BJ (cell line): ENCODE data around the gene SPTBN4. TPM values are rescaled to one million over a fixed set of nuclear protein-coding genes. Genes with fewer than 3 reads are reported as not detected.
"Not testable (repeated sequence)": the region's sequence is repeated elsewhere in the genome, so short reads cannot be mapped to it uniquely, and the experiment has no call there.

ENCODE experiments used
- CTCF ChIA-PET: fragments of 350-600 bp; formaldehyde crosslinking; extraction: SDS; loops from one replicate; lab custom pipeline; 2021; ENCODE audit warnings: antibody characterized with exemption, inconsistent platforms; lab: Yijun Ruan, JAX
- POLR2A ChIA-PET: fragments of 300-600 bp; sonication (Branson Sonifier 250); formaldehyde crosslinking; extraction: SDS; loops from one replicate; lab custom pipeline; 2021; ENCODE audit warnings: antibody characterized with exemption; lab: Charles Lee
- DNase-seq: peaks from one replicate; pipeline ENCODE4 v3.0.0-alpha.2; 2011; ENCODE audit warnings: low read depth
- H3K27me3 ChIP-seq: 2 replicates; pipeline ENCODE4 v1.6.0; 2011; ENCODE audit warnings: low read length; ENCODE audit not compliant: control insufficient read depth, insufficient read depth
- H3K36me3 ChIP-seq: 2 replicates; pipeline ENCODE4 v1.5.1; 2011; ENCODE audit warnings: low read length; ENCODE audit not compliant: control insufficient read depth, insufficient read depth
- H3K4me3 ChIP-seq: 2 replicates; pipeline ENCODE4 v1.5.1; 2011; ENCODE audit warnings: low read depth, mild to moderate bottlenecking, control low read depth, low read length
- polyA plus RNA-seq: library from polyadenylated mRNA; depleted of rRNA; stranded (reverse); fragments of >200 nt; gene quantifications from 2 replicates; pipeline ENCODE4 v1.2.3, GENCODE V29; 2011
- TF ChIP-seq, protein P1 (sequence below): IDR thresholded peaks from 2 replicates; pipeline ENCODE4 v1.5.1; 2011; ENCODE audit warnings: low read depth, mild to moderate bottlenecking, control low read depth, inconsistent platforms, low read length, moderate library complexity; ENCODE audit not compliant: insufficient read depth

SPTBN4 gene
- polyA plus RNA-seq, 1 experiment: 0.93 TPM

DNA sequence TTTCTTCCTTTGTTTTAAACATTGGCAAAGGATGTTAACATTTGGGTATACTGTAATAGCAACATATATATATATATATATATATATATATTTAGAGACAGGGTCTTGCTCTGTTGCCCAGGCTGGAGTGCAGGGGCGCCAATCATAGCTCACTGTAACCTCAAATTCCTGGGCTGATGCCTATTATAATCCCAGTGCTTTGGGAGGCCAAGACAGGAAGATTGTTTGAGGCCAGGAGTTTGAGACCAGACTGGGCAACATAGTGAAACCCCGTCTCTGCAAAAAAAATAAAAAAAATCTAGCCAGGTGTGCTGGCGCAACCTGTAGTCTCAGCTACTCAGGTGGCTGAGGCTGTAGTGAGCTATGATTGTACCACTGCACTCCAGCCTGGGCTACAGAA is 6.6 kb upstream of the SPTBN4 start:
- CTCF ChIA-PET: interaction anchor here (6.2 kb wide), 1 partner anchor 141 kb away, joined by 50 read pairs; the partner anchor contains the start of gene LTBP4
- POLR2A ChIA-PET: no interaction called here

DNA sequence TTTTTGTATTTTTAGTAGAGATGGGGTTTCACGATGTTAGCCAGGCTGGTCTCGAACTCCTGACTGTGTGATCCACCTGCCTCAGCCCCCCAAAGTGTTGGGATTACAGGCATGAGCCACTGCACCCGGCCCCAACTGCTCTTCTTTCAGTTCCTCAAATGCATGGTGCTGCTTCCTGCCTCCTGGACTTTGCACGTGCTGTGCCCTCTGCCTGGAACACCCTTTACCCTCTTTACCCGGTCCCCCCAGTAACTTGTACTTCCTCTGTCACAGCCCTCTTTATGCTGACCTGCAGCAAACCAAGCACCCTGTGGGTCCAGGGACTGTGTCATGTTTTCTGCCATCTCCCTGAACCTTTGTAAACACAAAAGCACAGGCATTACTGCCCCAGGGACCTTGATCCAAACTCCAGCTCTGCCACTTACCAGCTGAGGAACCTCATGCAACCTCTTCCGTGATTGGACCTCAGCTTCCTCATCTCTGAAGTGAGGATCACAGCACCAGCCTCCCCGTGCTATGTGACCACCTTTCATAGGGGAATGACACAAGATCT is 5.1 kb upstream of the SPTBN4 start:
- Histone ChIP-seq H3K36me3 (no peaks in the 10 kb centered on the region; the same call in 1 of the 2 replicates), H3K4me3 (no peak overlapping the region), H3K27me3 (no peaks in the 10 kb centered on the region)
- TF ChIP-seq, protein P1, sequence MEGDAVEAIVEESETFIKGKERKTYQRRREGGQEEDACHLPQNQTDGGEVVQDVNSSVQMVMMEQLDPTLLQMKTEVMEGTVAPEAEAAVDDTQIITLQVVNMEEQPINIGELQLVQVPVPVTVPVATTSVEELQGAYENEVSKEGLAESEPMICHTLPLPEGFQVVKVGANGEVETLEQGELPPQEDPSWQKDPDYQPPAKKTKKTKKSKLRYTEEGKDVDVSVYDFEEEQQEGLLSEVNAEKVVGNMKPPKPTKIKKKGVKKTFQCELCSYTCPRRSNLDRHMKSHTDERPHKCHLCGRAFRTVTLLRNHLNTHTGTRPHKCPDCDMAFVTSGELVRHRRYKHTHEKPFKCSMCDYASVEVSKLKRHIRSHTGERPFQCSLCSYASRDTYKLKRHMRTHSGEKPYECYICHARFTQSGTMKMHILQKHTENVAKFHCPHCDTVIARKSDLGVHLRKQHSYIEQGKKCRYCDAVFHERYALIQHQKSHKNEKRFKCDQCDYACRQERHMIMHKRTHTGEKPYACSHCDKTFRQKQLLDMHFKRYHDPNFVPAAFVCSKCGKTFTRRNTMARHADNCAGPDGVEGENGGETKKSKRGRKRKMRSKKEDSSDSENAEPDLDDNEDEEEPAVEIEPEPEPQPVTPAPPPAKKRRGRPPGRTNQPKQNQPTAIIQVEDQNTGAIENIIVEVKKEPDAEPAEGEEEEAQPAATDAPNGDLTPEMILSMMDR: no peak
- CTCF ChIA-PET: interaction anchor here (4.3 to 6.2 kb wide), 2 partner anchors 7 to 140 kb away, joined by 37 to 50 read pairs; partner anchors contain the start of gene LTBP4
- POLR2A ChIA-PET: no interaction called here
- no peak for DNase-seq

More for the DNA sequence above, 6.6 kb upstream of the SPTBN4 start:
- H3K36me3 ChIP-seq: no peaks in the 10 kb centered on the region; the same call in 1 of the 2 replicates
- TF ChIP-seq, protein P1: no peak
- DNase-seq: no peak
- H3K4me3 ChIP-seq: no peak overlapping the region
- no peaks in the 10 kb centered on the region for H3K27me3 ChIP-seq

DNA sequence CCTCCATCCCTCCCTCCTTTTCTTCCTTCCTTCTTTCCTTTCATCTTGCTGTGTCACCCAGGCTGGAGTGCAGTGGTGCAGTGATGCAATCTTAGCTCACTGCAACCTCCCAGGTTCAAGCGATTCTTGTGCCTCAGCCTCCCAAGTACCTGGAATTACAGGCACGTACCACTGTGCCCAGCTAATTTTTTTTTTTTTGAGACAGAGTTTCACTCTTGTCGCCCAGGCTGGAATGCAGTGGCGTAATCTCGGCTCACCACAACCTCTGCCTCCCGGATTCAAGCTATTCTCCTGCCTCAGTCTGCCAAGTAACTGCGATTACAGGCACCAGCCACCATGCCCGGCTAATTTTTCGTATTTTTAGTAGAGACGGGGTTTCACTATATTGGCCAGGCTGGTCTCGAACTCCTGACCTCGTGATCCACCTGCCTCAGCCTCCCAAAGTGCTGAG is 3.2 kb upstream of the SPTBN4 start:
- H3K27me3 ChIP-seq, H3K36me3 ChIP-seq, DNase-seq, H3K4me3 ChIP-seq: not testable (repeated sequence)
- CTCF ChIA-PET: interaction anchor here (0.6 to 6.2 kb wide), 32 partner anchors 9 to 1876 kb away, joined by 3 to 50 read pairs (median 4); partner anchors contain the start of genes C19orf47, LTBP4, PLD3 and PRX
- POLR2A ChIA-PET: interaction anchor here (0.6 to 2.8 kb wide), 2 partner anchors 21 to 135 kb away, joined by 3 to 16 read pairs; no protein-coding TSS in a partner anchor

- H3K36me3 ChIP-seq: no peaks in the 10 kb centered on the region
- TF ChIP-seq, protein P1: peak; percentile 84
- peak overlapping the region; percentile 64 for H3K4me3 ChIP-seq
- no peak for DNase-seq
- ChIA-PET CTCF (interaction anchor here (0.6 to 6.2 kb wide), 31 partner anchors 10 to 1877 kb away, joined by 3 to 50 read pairs (median 5); partner anchors contain the start of genes C19orf47, LTBP4, PLD3 and PRX), POLR2A (interaction anchor here (2.8 kb wide), 1 partner anchor 21 kb away, joined by 16 read pairs; no protein-coding TSS in a partner anchor)
- H3K27me3 ChIP-seq: no peaks in the 10 kb centered on the region
These were observed 2.5 kb upstream of the SPTBN4 start for GRCh38 chr19:40464059-40465024.

GRCh38 chr19:40465025-40465556 is 1.7 kb upstream of the SPTBN4 start:
- POLR2A ChIA-PET: interaction anchor here (2.8 kb wide), 1 partner anchor 22 kb away, joined by 16 read pairs; no protein-coding TSS in a partner anchor
- CTCF ChIA-PET: interaction anchor here (0.8 to 6.2 kb wide), 16 partner anchors 11 to 169 kb away, joined by 3 to 50 read pairs (median 6); partner anchors contain the start of genes C19orf47, LTBP4 and PLD3
- TF ChIP-seq, protein P1: no peak

More at GRCh38 chr19:40465025-40465556, 1.7 kb upstream of the SPTBN4 start:
- H3K36me3 ChIP-seq: no peaks in the 10 kb centered on the region
- H3K4me3 ChIP-seq: peak overlapping the region; percentile 64
- H3K27me3 ChIP-seq: no peaks in the 10 kb centered on the region
- no peak for DNase-seq
